Measurements from ENCODE around the gene ROPN1B.
"Not testable (repeated sequence)": the region's sequence is repeated elsewhere in the genome, so short reads cannot be mapped to it uniquely, and the experiment has no call there.

The ROPN1B gene

GRCh38 chr3:125924276-125924675 is 44.7 kb upstream of the ROPN1B start:
- not testable (repeated sequence) for H3K79me2 ChIP-seq (ENCODE audit: control insufficient read depth, insufficient read depth, low read length); H3K4me1 ChIP-seq (ENCODE audit: control insufficient read depth, low read depth, low read length); H3K27ac ChIP-seq (ENCODE audit: low read depth, low read length); H2BK15ac ChIP-seq (replicated peaks; ENCODE audit: low read depth); H3K18ac ChIP-seq (ENCODE audit: low read length); H2BK120ac ChIP-seq (ENCODE audit: low read depth, low read length); H3K4ac ChIP-seq (ENCODE audit: low read depth, low read length); H3K4me2 ChIP-seq (ENCODE audit: low read length); H2AK5ac ChIP-seq (ENCODE audit: low read length); H2BK5ac ChIP-seq (ENCODE audit: low read length); H3K4me3 ChIP-seq (ENCODE audit: low read length); H3K9ac ChIP-seq (ENCODE audit: low read length); H4K8ac ChIP-seq (ENCODE audit: low read depth, low read length); DNase-seq; H3K56ac ChIP-seq (ENCODE audit: low read length); H3K23ac ChIP-seq (ENCODE audit: low read length); H3K79me1 ChIP-seq (ENCODE audit: low read length); H4K5ac ChIP-seq (ENCODE audit: low read length); H3K36me3 ChIP-seq (ENCODE audit: control insufficient read depth, insufficient read depth, low read length); H3K27me3 ChIP-seq (ENCODE audit: insufficient read depth, low read length, poor library complexity)
- no CpG with 5 or more reads among the region's 9 CpGs for WGBS (ENCODE audit: extremely low coverage, insufficient coverage, low lambda C conversion rate)

- H3K36me3 ChIP-seq (ENCODE audit: control insufficient read depth, insufficient read depth, low read length); H2BK15ac ChIP-seq (replicated peaks; ENCODE audit: low read depth); H4K5ac ChIP-seq (ENCODE audit: low read length); H3K27me3 ChIP-seq (ENCODE audit: insufficient read depth, low read length, poor library complexity); H3K4me2 ChIP-seq (ENCODE audit: low read length); H3K4me3 ChIP-seq (ENCODE audit: low read length); H3K9ac ChIP-seq (ENCODE audit: low read length); H2AK5ac ChIP-seq (ENCODE audit: low read length); H3K27ac ChIP-seq (ENCODE audit: low read depth, low read length); H3K79me2 ChIP-seq (ENCODE audit: control insufficient read depth, insufficient read depth, low read length); H3K79me1 ChIP-seq (ENCODE audit: low read length); H4K8ac ChIP-seq (ENCODE audit: low read depth, low read length); H3K56ac ChIP-seq (ENCODE audit: low read length); DNase-seq; H3K23ac ChIP-seq (ENCODE audit: low read length); H2BK5ac ChIP-seq (ENCODE audit: low read length); H2BK120ac ChIP-seq (ENCODE audit: low read depth, low read length); H3K18ac ChIP-seq (ENCODE audit: low read length); H3K4me1 ChIP-seq (ENCODE audit: control insufficient read depth, low read depth, low read length); H3K4ac ChIP-seq (ENCODE audit: low read depth, low read length): not testable (repeated sequence)
- WGBS (ENCODE audit: extremely low coverage, insufficient coverage, low lambda C conversion rate) = no CpG with 5 or more reads among the region's 13 CpGs
These were observed 43.3 kb upstream of the ROPN1B start for GRCh38 chr3:125925727-125926126.

GRCh38 chr3:125928771-125929545 is 40.0 kb upstream of the ROPN1B start:
- not testable (repeated sequence) for H3K56ac ChIP-seq (ENCODE audit: low read length); H3K18ac ChIP-seq (ENCODE audit: low read length); H2BK15ac ChIP-seq (replicated peaks; ENCODE audit: low read depth); H3K27ac ChIP-seq (ENCODE audit: low read depth, low read length); H3K4me1 ChIP-seq (ENCODE audit: control insufficient read depth, low read depth, low read length); H3K4ac ChIP-seq (ENCODE audit: low read depth, low read length); H3K4me3 ChIP-seq (ENCODE audit: low read length); H3K36me3 ChIP-seq (ENCODE audit: control insufficient read depth, insufficient read depth, low read length); H4K5ac ChIP-seq (ENCODE audit: low read length); H2BK5ac ChIP-seq (ENCODE audit: low read length); H3K23ac ChIP-seq (ENCODE audit: low read length); H3K79me2 ChIP-seq (ENCODE audit: control insufficient read depth, insufficient read depth, low read length); H2AK5ac ChIP-seq (ENCODE audit: low read length); H3K27me3 ChIP-seq (ENCODE audit: insufficient read depth, low read length, poor library complexity); H2BK120ac ChIP-seq (ENCODE audit: low read depth, low read length); H3K79me1 ChIP-seq (ENCODE audit: low read length); H3K4me2 ChIP-seq (ENCODE audit: low read length); H4K8ac ChIP-seq (ENCODE audit: low read depth, low read length); H3K9ac ChIP-seq (ENCODE audit: low read length)
- WGBS (ENCODE audit: extremely low coverage, insufficient coverage, low lambda C conversion rate) = no CpG with 5 or more reads among the region's 22 CpGs
- DNase-seq = peak; percentile 68

GRCh38 chr3:125929765-125930164 is 39.2 kb upstream of the ROPN1B start:
- H2BK120ac ChIP-seq (ENCODE audit: low read depth, low read length); H2BK15ac ChIP-seq (replicated peaks; ENCODE audit: low read depth); H3K27ac ChIP-seq (ENCODE audit: low read depth, low read length); H3K79me2 ChIP-seq (ENCODE audit: control insufficient read depth, insufficient read depth, low read length); H3K4me3 ChIP-seq (ENCODE audit: low read length); H3K56ac ChIP-seq (ENCODE audit: low read length); H3K79me1 ChIP-seq (ENCODE audit: low read length); H3K4me1 ChIP-seq (ENCODE audit: control insufficient read depth, low read depth, low read length); H3K4me2 ChIP-seq (ENCODE audit: low read length); H3K27me3 ChIP-seq (ENCODE audit: insufficient read depth, low read length, poor library complexity); H3K18ac ChIP-seq (ENCODE audit: low read length); H4K5ac ChIP-seq (ENCODE audit: low read length); H3K9ac ChIP-seq (ENCODE audit: low read length); H3K23ac ChIP-seq (ENCODE audit: low read length); H2BK5ac ChIP-seq (ENCODE audit: low read length); H3K36me3 ChIP-seq (ENCODE audit: control insufficient read depth, insufficient read depth, low read length); H2AK5ac ChIP-seq (ENCODE audit: low read length); H4K8ac ChIP-seq (ENCODE audit: low read depth, low read length); DNase-seq; H3K4ac ChIP-seq (ENCODE audit: low read depth, low read length): not testable (repeated sequence)
- no CpG with 5 or more reads among the region's 5 CpGs for WGBS (ENCODE audit: extremely low coverage, insufficient coverage, low lambda C conversion rate)

- H3K4me2 ChIP-seq (ENCODE audit: low read length) = not testable (repeated sequence)
These were observed 37.6 kb upstream of the ROPN1B start for GRCh38 chr3:125931355-125931880.

More at GRCh38 chr3:125931355-125931880, 37.6 kb upstream of the ROPN1B start:
- not testable (repeated sequence) for H3K36me3 ChIP-seq (ENCODE audit: control insufficient read depth, insufficient read depth, low read length); H2BK15ac ChIP-seq (replicated peaks; ENCODE audit: low read depth); H3K18ac ChIP-seq (ENCODE audit: low read length); H2BK120ac ChIP-seq (ENCODE audit: low read depth, low read length); H4K5ac ChIP-seq (ENCODE audit: low read length); DNase-seq; H3K27ac ChIP-seq (ENCODE audit: low read depth, low read length); H3K79me1 ChIP-seq (ENCODE audit: low read length); H3K27me3 ChIP-seq (ENCODE audit: insufficient read depth, low read length, poor library complexity); H3K4ac ChIP-seq (ENCODE audit: low read depth, low read length); H2AK5ac ChIP-seq (ENCODE audit: low read length); H3K4me3 ChIP-seq (ENCODE audit: low read length); H2BK5ac ChIP-seq (ENCODE audit: low read length); H3K4me1 ChIP-seq (ENCODE audit: control insufficient read depth, low read depth, low read length); H4K8ac ChIP-seq (ENCODE audit: low read depth, low read length); H3K56ac ChIP-seq (ENCODE audit: low read length); H3K9ac ChIP-seq (ENCODE audit: low read length); H3K79me2 ChIP-seq (ENCODE audit: control insufficient read depth, insufficient read depth, low read length); H3K23ac ChIP-seq (ENCODE audit: low read length)
- WGBS (ENCODE audit: extremely low coverage, insufficient coverage, low lambda C conversion rate) = no CpG with 5 or more reads among the region's 14 CpGs

Data from mesendoderm (in vitro differentiated cells).